Muscle layer of duodenum (tissue), 2 donors: ENCODE measurements around the gene MRE11.
"Not testable (repeated sequence)": the region's sequence is repeated elsewhere in the genome, so short reads cannot be mapped to it uniquely, and the experiment has no call there.

Source experiments
- H3K27ac ChIP-seq: one replicate; pipeline ENCODE4 v1.7.0; 2013; ENCODE audit warnings: mild to moderate bottlenecking, low read length
- H3K27me3 ChIP-seq: one replicate; pipeline ENCODE4 v1.7.0; 2013; ENCODE audit warnings: low read depth, mild to moderate bottlenecking, control low read depth, low read length
- H3K36me3 ChIP-seq, 2 donors: one replicate each; pipeline ENCODE4 v1.7.0; 2013; ENCODE audit warnings: low read length in 2 of 2, control low read depth in 1 of 2, mild to moderate bottlenecking in 1 of 2; ENCODE audit not compliant: insufficient read depth in 2 of 2, control insufficient read depth in 1 of 2
- H3K4me1 ChIP-seq, 2 donors: one replicate each; pipeline ENCODE4 v1.7.0; 2013; ENCODE audit warnings: low read length in 2 of 2, mild to moderate bottlenecking in 2 of 2, control low read depth in 1 of 2, moderate library complexity in 1 of 2; ENCODE audit not compliant: insufficient read depth in 2 of 2, control insufficient read depth in 1 of 2
- H3K4me3 ChIP-seq, 2 donors: one replicate each; pipeline ENCODE4 v1.7.0; 2013; ENCODE audit warnings: low read length in 2 of 2, low read depth in 1 of 2, mild to moderate bottlenecking in 1 of 2
- H3K9me3 ChIP-seq, 2 donors: one replicate each; pipeline ENCODE4 v1.7.0; 2013; ENCODE audit warnings: low read length in 2 of 2, control low read depth in 1 of 2, mild to moderate bottlenecking in 1 of 2; ENCODE audit not compliant: control insufficient read depth in 1 of 2
- donor health status: healthy.

Gene MRE11

GRCh38 chr11:94524341-94524740 is 30.7 kb upstream of the MRE11 start:
- Histone ChIP-seq H3K36me3 (no peaks in the 10 kb centered on the region), H3K27me3 (no peaks in the 10 kb centered on the region), H3K4me3 (no peak overlapping the region), H3K27ac (no peak overlapping the region), H3K4me1 (peaks cover 0 to 8% of the 10 kb centered on the region in 2 donors), H3K9me3 (no peaks in the 10 kb centered on the region)

- Histone ChIP-seq H3K9me3 (no peaks in the 10 kb centered on the region), H3K4me1 (peaks cover 0 to 8% of the 10 kb centered on the region in 2 donors), H3K27me3 (no peaks in the 10 kb centered on the region), H3K36me3 (no peaks in the 10 kb centered on the region), H3K27ac (no peak overlapping the region), H3K4me3 (no peak overlapping the region)
Measured at GRCh38 chr11:94521684-94522083, 28.0 kb upstream of the MRE11 start.

- no peak overlapping the region for H3K27ac ChIP-seq
- peaks cover 0 to 3% of the 10 kb centered on the region in 2 donors for H3K4me1 ChIP-seq
- no peaks in the 10 kb centered on the region for H3K9me3 ChIP-seq
- H3K36me3 ChIP-seq, result no peaks in the 10 kb centered on the region
- H3K4me3 ChIP-seq, result no peak overlapping the region
- no peaks in the 10 kb centered on the region for H3K27me3 ChIP-seq
Measured at GRCh38 chr11:94519478-94520084, 25.9 kb upstream of the MRE11 start.

DNA sequence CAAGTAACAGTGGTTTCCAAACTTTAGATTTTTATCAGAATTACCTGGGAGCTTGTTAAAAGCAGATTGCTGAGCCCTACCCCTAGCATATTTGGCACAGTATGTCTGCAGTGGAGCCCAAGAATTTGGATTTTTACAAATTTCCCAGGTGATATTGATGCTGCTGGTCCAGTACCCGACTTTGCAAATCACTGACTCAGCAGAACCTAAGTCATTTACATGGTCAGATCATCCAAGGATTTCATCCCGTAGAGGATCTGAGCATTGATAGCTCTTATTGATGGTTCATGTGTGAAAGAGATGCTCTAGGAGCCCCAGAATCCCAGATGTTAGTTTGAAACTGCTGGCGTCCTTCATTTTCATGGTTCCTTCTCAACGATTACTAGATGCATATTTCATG is 24.7 kb upstream of the MRE11 start:
- Histone ChIP-seq H3K27me3 (no peaks in the 10 kb centered on the region), H3K4me1 (peaks cover 0 to 3% of the 10 kb centered on the region in 2 donors), H3K27ac (no peak overlapping the region), H3K9me3 (no peaks in the 10 kb centered on the region), H3K36me3 (no peaks in the 10 kb centered on the region), H3K4me3 (no peak overlapping the region)

- Histone ChIP-seq H3K4me1 (peaks cover 0 to 3% of the 10 kb centered on the region in 2 donors), H3K27me3 (no peaks in the 10 kb centered on the region), H3K27ac (no peak overlapping the region), H3K9me3 (no peaks in the 10 kb centered on the region), H3K4me3 (no peak overlapping the region), H3K36me3 (no peaks in the 10 kb centered on the region)
Measured at GRCh38 chr11:94516725-94517124, 23.1 kb upstream of the MRE11 start.

DNA sequence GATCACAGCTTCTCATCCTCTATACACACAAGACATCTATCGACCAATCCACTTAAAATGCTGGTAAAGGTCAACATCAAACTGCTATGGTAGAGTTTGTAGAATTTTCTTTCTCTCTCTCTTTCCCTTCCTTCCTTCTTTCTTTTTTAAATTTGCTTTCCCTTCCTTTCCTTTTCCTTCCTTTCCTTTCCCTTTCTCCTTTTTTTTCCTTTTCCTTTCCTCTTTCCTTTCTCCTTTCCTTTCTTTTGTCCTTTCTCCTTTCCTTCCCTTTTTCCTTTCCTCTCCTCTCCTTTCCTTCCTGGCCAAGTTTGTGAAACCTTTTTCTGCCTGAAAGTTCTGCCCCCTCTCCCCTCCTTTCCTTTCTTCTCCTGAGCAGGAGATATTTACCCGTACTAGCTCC is 21.8 kb upstream of the MRE11 start:
- peaks cover 0 to 3% of the 10 kb centered on the region in 2 donors for H3K4me1 ChIP-seq

DNA sequence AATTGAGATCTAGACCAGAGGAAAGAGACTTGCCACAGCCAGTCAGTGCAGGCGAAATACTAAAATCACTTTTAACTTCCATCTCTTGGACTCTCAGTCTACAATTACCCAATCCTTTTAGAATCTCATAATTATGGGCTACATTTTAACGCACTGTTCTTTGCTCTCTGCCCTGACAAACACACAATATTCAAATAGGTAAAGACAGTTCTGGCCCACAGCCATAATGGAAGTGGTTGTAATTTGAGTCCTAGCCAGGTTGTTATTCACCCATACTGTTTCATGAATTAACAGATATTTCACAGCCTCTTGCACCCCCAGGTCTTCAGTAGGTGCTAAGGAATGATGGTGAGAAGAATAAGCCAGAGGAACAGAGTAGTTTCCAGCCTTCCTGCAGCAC is 19.4 kb upstream of the MRE11 start:
- Histone ChIP-seq H3K9me3 (no peaks in the 10 kb centered on the region), H3K36me3 (no peaks in the 10 kb centered on the region), H3K4me1 (no peaks in the 10 kb centered on the region), H3K27ac (no peak overlapping the region), H3K4me3 (peak overlapping the region in 1 of 2 donors; percentile 63), H3K27me3 (no peaks in the 10 kb centered on the region)

More for the DNA sequence above, 21.8 kb upstream of the MRE11 start:
- Histone ChIP-seq H3K27ac (no peak overlapping the region), H3K27me3 (no peaks in the 10 kb centered on the region), H3K9me3 (no peaks in the 10 kb centered on the region), H3K4me3 (no peak overlapping the region), H3K36me3 (no peaks in the 10 kb centered on the region)

GRCh38 chr11:94511932-94512781 is 18.5 kb upstream of the MRE11 start, which contains the start of gene C11orf97:
Gene C11orf97, plus strand, starts transcription at chr11:94512461. Its CDS starts 68 bp downstream, at chr11:94512529.
- Histone ChIP-seq H3K27ac (no peak within 1 kb of the TSS), H3K36me3 (no peaks in the 10 kb centered on the region), H3K9me3 (no peaks in the 10 kb centered on the region), H3K4me1 (no peaks in the 10 kb centered on the region), H3K27me3 (no peaks in the 10 kb centered on the region), H3K4me3 (peak within 1 kb of the TSS; percentile 63 to 79)

GRCh38 chr11:94507485-94507884 is 13.8 kb upstream of the MRE11 start:
- Histone ChIP-seq H3K36me3 (no peaks in the 10 kb centered on the region), H3K9me3 (no peaks in the 10 kb centered on the region), H3K27ac (no peak overlapping the region), H3K27me3 (no peaks in the 10 kb centered on the region), H3K4me3 (no peak overlapping the region), H3K4me1 (no peaks in the 10 kb centered on the region)

GRCh38 chr11:94506513-94506912 is 12.9 kb upstream of the MRE11 start:
- H3K27ac ChIP-seq, H3K9me3 ChIP-seq, H3K36me3 ChIP-seq, H3K4me3 ChIP-seq, H3K4me1 ChIP-seq, H3K27me3 ChIP-seq: not testable (repeated sequence)

GRCh38 chr11:94504689-94505293 is 11.1 kb upstream of the MRE11 start:
- H3K4me1 ChIP-seq, result no peaks in the 10 kb centered on the region
- no peaks in the 10 kb centered on the region for H3K27me3 ChIP-seq
- no peak overlapping the region for H3K27ac ChIP-seq
- H3K36me3 ChIP-seq, result no peaks in the 10 kb centered on the region
- no peak overlapping the region for H3K4me3 ChIP-seq
- no peaks in the 10 kb centered on the region for H3K9me3 ChIP-seq
